Right lobe of liver (tissue), 6 donors: ENCODE data around the gene MAP3K7. TPM values are rescaled to one million over a fixed set of nuclear protein-coding genes. Genes with fewer than 3 reads are reported as not detected.

ENCODE experiments used
- ATAC-seq, 4 donors: fragments of 200-7000 bp; cut with Tn5 transposase; one replicate each; pipeline ENCODE4 v1.9.1; 2020; ENCODE audit warnings: mild to moderate bottlenecking in 4 of 4, moderate library complexity in 4 of 4
- DNase-seq, 3 donors: peaks; one replicate each; pipeline ENCODE4 v3.0.0-alpha.2; 2020
- H3K27ac ChIP-seq, 3 donors: fragments of 200-600 bp; one replicate each; pipeline ENCODE4 v1.8.0; 2022
- H3K27me3 ChIP-seq, 2 donors: fragments of 200-600 bp; one replicate each; pipeline ENCODE4 v1.8.0; 2022
- H3K36me3 ChIP-seq, 4 donors: fragments of 200-600 bp; sonication (generic) in 1 of 4; one replicate each; pipeline versions ENCODE4 v1.5.1 to v1.8.0; 2017 to 2022; ENCODE audit warnings: control low read depth in 1 of 4
- H3K4me1 ChIP-seq, 4 donors: fragments of 200-600 bp; sonication (generic) in 1 of 4; one replicate each; pipeline versions ENCODE4 v1.5.1 to v1.8.0; 2017 to 2022; ENCODE audit warnings: control low read depth in 1 of 4
- H3K4me3 ChIP-seq, 3 donors: fragments of 200-600 bp; one replicate each; pipeline ENCODE4 v1.8.0; 2022
- H3K9me3 ChIP-seq, 4 donors: fragments of 200-600 bp; sonication (generic) in 1 of 4; one replicate each; pipeline versions ENCODE4 v1.5.1 to v1.8.0; 2017 to 2022; ENCODE audit warnings: control low read depth in 1 of 4
- CTCF ChIP-seq, 4 donors: fragments of 200-600 bp in 3 of 4; fragments of 450-650 bp in 1 of 4; IDR thresholded peaks; one replicate each; pipeline versions ENCODE4 v1.5.1 to v1.8.0; 2016 to 2022; ENCODE audit warnings: antibody characterized with exemption in 4 of 4, mild to moderate bottlenecking in 2 of 4
- POLR2A ChIP-seq: fragments of 450-650 bp; IDR thresholded peaks from one replicate; pipeline ENCODE4 v1.6.1; 2017; ENCODE audit warnings: antibody characterized with exemption, mild to moderate bottlenecking
- WGBS: methylation state at CpG from one replicate; pipeline ENCODE4 v1.1.6; 2018; ENCODE audit warnings: low coverage, low lambda C conversion rate; ENCODE audit not compliant: insufficient coverage; ENCODE audit errors: missing lambda C conversion rate; 5-methylcytosine and 5-hydroxymethylcytosine counted together
- intact Hi-C, 2 donors: fragments of 100-400 bp; cut with DNase I; formaldehyde crosslinking; loops; one replicate each; pipeline versions ENCODE4 v1.11.2 to v1.14.1; 2022
- total RNA-seq, 6 experiments: library from RNA; depleted of rRNA in 2 of 6; stranded (reverse); fragments of >200 nt in 2 of 6; fragmentation: NEBNext Ultra II Directional in 3 of 6; extraction: Animal tissue kit (Norgen Biotek cat#: 25700) in 3 of 6; gene quantifications; one replicate each; pipeline versions ENCODE4 v1.1.0 to v1.2.4, GENCODE V29; 2016 to 2023
- donor health status: DM: no; HTN: yes; CAD: no.
- donor health status: DM: no; HTN: no; CAD: no.
- donor health status: DM: no; HTN: no; CAD: no.
- donor health status: DM: no; HTN: yes; CAD: no.
- donor health status: DM: no; HTN: yes; CAD: no.

The MAP3K7 gene
- total RNA-seq, 6 experiments from 2014 or later = 8.1 to 12.5 (median 10.3) TPM

GRCh38 chr6:90478278-90478677, 108.6 kb downstream of the MAP3K7 start:
- H3K9me3 ChIP-seq = no peaks in the 10 kb centered on the region
- WGBS = 75% methylated on average over 2 of the region's 4 CpGs
- ATAC-seq (no peak), DNase-seq (no peak)
- intact Hi-C loops = no loop called here
- no peak overlapping the region for H3K27ac ChIP-seq
- H3K4me3 ChIP-seq = no peak overlapping the region
- peaks cover 0 to 4% (median 0%) of the 10 kb centered on the region in 4 donors for H3K4me1 ChIP-seq
- TF ChIP-seq CTCF (IDR thresholded peaks at IDR 0.05) (no peak), POLR2A (no peak)
- H3K27me3 ChIP-seq = no peaks in the 10 kb centered on the region
- no peaks in the 10 kb centered on the region for H3K36me3 ChIP-seq

GRCh38 chr6:90477366-90477765, 109.5 kb downstream of the MAP3K7 start:
- no peak for DNase-seq
- intact Hi-C loops = no loop called here
- no peak for TF ChIP-seq CTCF (IDR thresholded peaks at IDR 0.05)
- no peak for TF ChIP-seq POLR2A
- no peaks in the 10 kb centered on the region for H3K36me3 ChIP-seq
- WGBS = 33% methylated on average over 1 of the region's 4 CpGs
- no peaks in the 10 kb centered on the region for H3K9me3 ChIP-seq
- ATAC-seq = no peak
- peaks cover 0 to 4% (median 0%) of the 10 kb centered on the region in 4 donors for H3K4me1 ChIP-seq
- no peaks in the 10 kb centered on the region for H3K27me3 ChIP-seq
- H3K4me3 ChIP-seq = no peak overlapping the region
- no peak overlapping the region for H3K27ac ChIP-seq

- Histone ChIP-seq H3K27me3 (no peaks in the 10 kb centered on the region), H3K36me3 (no peaks in the 10 kb centered on the region), H3K27ac (no peak overlapping the region), H3K9me3 (no peaks in the 10 kb centered on the region), H3K4me3 (no peak overlapping the region), H3K4me1 (no peaks in the 10 kb centered on the region)
- intact Hi-C loops = no loop called here
- TF ChIP-seq CTCF (IDR thresholded peaks at IDR 0.05) (no peak), POLR2A (no peak)
- 81% methylated on average over 5 of the region's 9 CpGs for WGBS
- DNase-seq (no peak), ATAC-seq (no peak)
Measured at GRCh38 chr6:90472716-90473115, 114.2 kb downstream of the MAP3K7 start.

GRCh38 chr6:90471263-90471662, 115.6 kb downstream of the MAP3K7 start:
- Histone ChIP-seq H3K4me3 (no peak overlapping the region), H3K27me3 (no peaks in the 10 kb centered on the region), H3K36me3 (no peaks in the 10 kb centered on the region), H3K9me3 (no peaks in the 10 kb centered on the region), H3K27ac (no peak overlapping the region), H3K4me1 (no peaks in the 10 kb centered on the region)
- no peak for TF ChIP-seq CTCF (IDR thresholded peaks at IDR 0.05)
- TF ChIP-seq POLR2A = no peak
- DNase-seq (no peak), ATAC-seq (no peak)
- intact Hi-C loops = no loop called here
- WGBS = 66% methylated on average over 4 of the region's 4 CpGs

- no peak for TF ChIP-seq CTCF (IDR thresholded peaks at IDR 0.05)
- TF ChIP-seq POLR2A = no peak
- intact Hi-C loops = no loop called here
- H3K27ac ChIP-seq = no peak overlapping the region
- DNase-seq (no peak), ATAC-seq (no peak)
- H3K36me3 ChIP-seq = no peaks in the 10 kb centered on the region
- H3K27me3 ChIP-seq = no peaks in the 10 kb centered on the region
- H3K4me1 ChIP-seq = no peaks in the 10 kb centered on the region
- H3K4me3 ChIP-seq = no peak overlapping the region
- WGBS = 44% methylated on average over 2 of the region's 2 CpGs
- no peaks in the 10 kb centered on the region for H3K9me3 ChIP-seq
Measured at GRCh38 chr6:90469906-90470305, 117.0 kb downstream of the MAP3K7 start.
